Peyer's patch (tissue), 4 donors: ENCODE results near the gene GADD45A.

Source experiments
- CTCF ChIP-seq, 6 experiments: fragments of 450-650 bp in 4 of 6; fragments of 200-600 bp in 2 of 6; sonication (generic) in 1 of 6; IDR thresholded peaks; one replicate each; pipeline ENCODE4 v1.5.1; 2017 to 2019; ENCODE audit warnings: antibody characterized with exemption in 6 of 6, mild to moderate bottlenecking in 3 of 6, moderate library complexity in 1 of 6
- POLR2A ChIP-seq, 2 donors: fragments of 450-650 bp; IDR thresholded peaks; one replicate each; pipeline ENCODE4 v1.5.1; 2017; ENCODE audit warnings: antibody characterized with exemption in 2 of 2, mild to moderate bottlenecking in 2 of 2, moderate library complexity in 2 of 2

GRCh38 chr1:67700220-67700619 lies 15.2 kb downstream of the GADD45A start:
- TF ChIP-seq CTCF (IDR thresholded peaks at IDR 0.05) (no peak), POLR2A (IDR thresholded peaks at IDR 0.05) (no peak)
